Trophoblast cell (in vitro differentiated cells and primary cell): Measurements from ENCODE around the gene SEC14L3.

Experiments
- DNase-seq, 2 donors: peaks; one replicate each; pipeline ENCODE4 v3.0.0-alpha.2; 2016
- H2AFZ ChIP-seq: 2 replicates; pipeline ENCODE4 v1.6.1; 2013; ENCODE audit warnings: low read length, moderate library complexity, mild to moderate bottlenecking; ENCODE audit not compliant: insufficient read depth, poor library complexity
- H2AK5ac ChIP-seq: 2 replicates; pipeline ENCODE4 v1.6.1; 2013; ENCODE audit warnings: mild to moderate bottlenecking, low read length
- H2BK120ac ChIP-seq: 2 replicates; pipeline ENCODE4 v1.6.1; 2013; ENCODE audit warnings: low read length, mild to moderate bottlenecking, moderate library complexity; ENCODE audit not compliant: insufficient read depth, poor library complexity
- H2BK12ac ChIP-seq: 2 replicates; pipeline ENCODE4 v1.6.1; 2013; ENCODE audit warnings: mild to moderate bottlenecking, low read length, moderate library complexity
- H2BK5ac ChIP-seq: 2 replicates; pipeline ENCODE4 v1.6.1; 2013; ENCODE audit warnings: low read length, low read depth, moderate library complexity, mild to moderate bottlenecking; ENCODE audit not compliant: poor library complexity
- H3K14ac ChIP-seq: 2 replicates; pipeline ENCODE4 v1.6.1; 2013; ENCODE audit warnings: mild to moderate bottlenecking, low read length
- H3K18ac ChIP-seq: 2 replicates; pipeline ENCODE4 v1.6.1; 2013; ENCODE audit warnings: mild to moderate bottlenecking, low read length
- H3K23ac ChIP-seq: 2 replicates; pipeline ENCODE4 v1.6.1; 2013; ENCODE audit warnings: low read length
- H3K27ac ChIP-seq: 2 replicates; pipeline ENCODE4 v1.5.1; 2013; ENCODE audit warnings: low read depth, mild to moderate bottlenecking, inconsistent platforms, low read length, moderate library complexity
- H3K27me3 ChIP-seq: 2 replicates; pipeline ENCODE4 v1.6.1; 2013; ENCODE audit warnings: inconsistent platforms, mild to moderate bottlenecking, low read length, moderate library complexity; ENCODE audit not compliant: insufficient read depth
- H3K36me3 ChIP-seq, 2 experiments: 1 replicate in 1 of 2; 2 replicates in 1 of 2; pipeline ENCODE4 v1.6.1; 2013; ENCODE audit warnings: low read length in 2 of 2, mild to moderate bottlenecking in 2 of 2, moderate library complexity in 1 of 2; ENCODE audit not compliant: insufficient read depth in 2 of 2, control insufficient read depth in 1 of 2
- H3K4ac ChIP-seq: 2 replicates; pipeline ENCODE4 v1.6.1; 2013; ENCODE audit warnings: low read depth, mild to moderate bottlenecking, low read length, moderate library complexity
- H3K4me1 ChIP-seq, 2 experiments: 1 replicate in 1 of 2; 2 replicates in 1 of 2; pipeline ENCODE4 v1.6.1; 2013; ENCODE audit warnings: low read length in 2 of 2, mild to moderate bottlenecking in 2 of 2, moderate library complexity in 1 of 2; ENCODE audit not compliant: insufficient read depth in 2 of 2, control insufficient read depth in 1 of 2
- H3K4me2 ChIP-seq: 2 replicates; pipeline ENCODE4 v1.6.1; 2013; ENCODE audit warnings: inconsistent platforms, mild to moderate bottlenecking, low read length, moderate library complexity
- H3K4me3 ChIP-seq: 2 replicates; pipeline ENCODE4 v1.5.1; 2013; ENCODE audit warnings: mild to moderate bottlenecking, low read depth, low read length, inconsistent platforms
- H3K79me1 ChIP-seq: one replicate; pipeline ENCODE4 v1.6.1; 2013; ENCODE audit warnings: low read length
- H3K79me2 ChIP-seq: 2 replicates; pipeline ENCODE4 v1.6.1; 2013; ENCODE audit warnings: low read length, mild to moderate bottlenecking; ENCODE audit not compliant: control insufficient read depth, insufficient read depth, poor library complexity
- H3K9ac ChIP-seq: 2 replicates; pipeline ENCODE4 v1.6.1; 2013; ENCODE audit warnings: mild to moderate bottlenecking, low read length
- H3K9me3 ChIP-seq: 2 replicates; pipeline ENCODE4 v1.6.1; 2013; ENCODE audit warnings: low read depth, mild to moderate bottlenecking, control low read depth, inconsistent platforms, low read length; ENCODE audit not compliant: insufficient read depth
- H4K12ac ChIP-seq: 2 replicates; pipeline ENCODE4 v1.6.1; 2013; ENCODE audit warnings: low read depth, mild to moderate bottlenecking, low read length, moderate library complexity
- H4K8ac ChIP-seq: 2 replicates; pipeline ENCODE4 v1.6.1; 2013; ENCODE audit warnings: low read depth, mild to moderate bottlenecking, low read length, moderate library complexity
- H4K91ac ChIP-seq: one replicate; pipeline ENCODE4 v1.6.1; 2013; ENCODE audit warnings: low read depth, mild to moderate bottlenecking, low read length, moderate library complexity
- WGBS: extraction: QIAGEN DNeasy Blood & Tissue Kit; methylation state at CpG from one replicate; pipeline ENCODE4 v1.1.7; 2013; ENCODE audit warnings: missing lambda C conversion rate; ENCODE audit not compliant: insufficient read length, insufficient coverage; ENCODE audit errors: extremely low coverage; 5-methylcytosine and 5-hydroxymethylcytosine counted together

Gene SEC14L3

DNA sequence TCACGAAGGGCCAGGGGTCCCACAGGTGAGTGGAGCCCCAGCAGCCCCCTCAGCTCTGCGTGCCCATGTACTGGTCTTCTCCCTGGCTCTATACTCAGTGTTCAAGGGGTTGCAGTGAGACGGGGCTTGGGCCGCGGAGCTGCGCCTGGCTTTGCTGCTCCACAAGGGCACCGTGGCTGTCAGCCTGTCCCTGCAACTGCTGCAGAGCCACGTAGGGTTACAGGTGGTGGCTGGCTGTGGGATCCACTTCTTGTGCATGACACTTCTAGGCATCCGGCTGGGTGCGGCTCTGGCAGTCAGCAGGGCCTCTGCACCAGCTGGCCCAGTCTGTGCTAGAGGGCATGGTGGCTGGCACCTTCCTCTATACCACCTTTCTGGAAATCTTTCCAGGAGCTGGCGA is 32.0 kb downstream of the SEC14L3 start:
- Histone ChIP-seq H4K91ac (no peak overlapping the region), H4K8ac (no peak overlapping the region), H2BK12ac (no peak overlapping the region), H2BK120ac (no peak overlapping the region), H3K4me2 (no peak overlapping the region), H3K4ac (no peak overlapping the region), H3K14ac (no peak overlapping the region), H2BK5ac (no peak overlapping the region), H3K23ac (no peak overlapping the region), H3K79me2 (no peaks in the 10 kb centered on the region), H3K36me3 (no peaks in the 10 kb centered on the region), H3K27ac (no peak overlapping the region), H3K79me1 (no peaks in the 10 kb centered on the region), H3K4me1 (peaks cover 0 to under 1% of the 10 kb centered on the region in 2 experiments), H3K4me3 (peak overlapping the region; percentile 1), H2AFZ (no peak overlapping the region), H4K12ac (no peak overlapping the region), H3K9me3 (peaks cover 7% of the 10 kb centered on the region), H3K27me3 (no peaks in the 10 kb centered on the region), H2AK5ac (no peak overlapping the region), H3K18ac (no peak overlapping the region), H3K9ac (no peak overlapping the region)
- DNase-seq, result no peak
- no CpG with 5 or more reads among the region's 11 CpGs for WGBS

DNA sequence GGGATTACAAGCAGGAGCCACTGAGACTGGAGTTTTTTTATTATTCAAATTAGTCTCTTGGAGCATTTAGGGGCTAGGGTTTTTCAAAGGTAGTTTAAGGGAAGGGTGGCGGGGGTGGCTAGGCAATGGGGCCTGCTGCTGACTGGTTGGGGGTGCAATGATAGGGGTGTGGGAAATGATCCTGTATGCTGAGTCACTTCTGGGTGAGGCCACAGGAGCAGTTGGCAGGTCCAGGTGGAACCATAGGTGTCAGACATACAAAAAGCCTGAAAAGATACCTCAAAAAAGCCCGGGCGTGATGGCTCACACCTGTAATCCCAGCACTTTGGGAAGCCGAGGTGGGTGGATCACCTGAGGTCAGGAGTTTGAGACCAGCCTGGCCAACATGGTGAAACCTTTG is 32.6 kb downstream of the SEC14L3 start:
- no peak overlapping the region for H3K14ac ChIP-seq
- no peak overlapping the region for H3K4me2 ChIP-seq
- H4K91ac ChIP-seq, result no peak overlapping the region
- no peak overlapping the region for H2BK5ac ChIP-seq
- H3K27ac ChIP-seq, result no peak overlapping the region
- H3K4me1 ChIP-seq, result no peaks in the 10 kb centered on the region
- no peaks in the 10 kb centered on the region for H3K79me1 ChIP-seq
- no peak overlapping the region for H3K9ac ChIP-seq
- no peak overlapping the region for H2AK5ac ChIP-seq
- H2BK120ac ChIP-seq, result no peak overlapping the region
- H3K18ac ChIP-seq, result no peak overlapping the region
- no peak overlapping the region for H2BK12ac ChIP-seq
- no peak overlapping the region for H4K8ac ChIP-seq
- no peaks in the 10 kb centered on the region for H3K36me3 ChIP-seq
- H3K23ac ChIP-seq, result no peak overlapping the region
- no peak overlapping the region for H2AFZ ChIP-seq
- H3K79me2 ChIP-seq, result no peaks in the 10 kb centered on the region
- H4K12ac ChIP-seq, result no peak overlapping the region
- WGBS, result no CpG with 5 or more reads among the region's 4 CpGs
- peaks cover 7% of the 10 kb centered on the region for H3K9me3 ChIP-seq
- no peak overlapping the region for H3K4ac ChIP-seq
- no peaks in the 10 kb centered on the region for H3K27me3 ChIP-seq
- no peak overlapping the region for H3K4me3 ChIP-seq
- no peak for DNase-seq

DNA sequence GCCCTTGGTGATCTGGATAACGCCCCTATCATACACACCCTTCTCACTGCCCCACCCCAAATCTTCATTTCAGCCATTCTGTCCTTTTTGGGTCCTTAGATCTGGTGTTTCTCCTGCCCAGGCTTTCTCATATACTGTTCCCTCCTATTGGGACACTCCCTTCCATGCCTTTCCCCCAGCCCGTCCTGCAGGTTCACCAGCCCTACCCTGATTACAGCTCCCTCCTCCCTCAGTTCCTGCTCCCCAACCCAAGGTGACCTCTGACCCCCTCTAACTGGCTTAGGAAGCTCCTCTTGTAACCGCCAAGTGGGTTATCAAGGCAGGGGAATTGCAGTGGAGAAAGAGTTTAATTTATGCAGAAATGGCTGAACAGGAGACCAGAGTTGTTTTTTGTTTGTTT is 33.3 kb downstream of the SEC14L3 start:
- no peak overlapping the region for H2BK5ac ChIP-seq
- H3K4me1 ChIP-seq, result no peaks in the 10 kb centered on the region
- peaks cover 5% of the 10 kb centered on the region for H3K9me3 ChIP-seq
- H3K9ac ChIP-seq, result no peak overlapping the region
- no peaks in the 10 kb centered on the region for H3K79me1 ChIP-seq
- DNase-seq, result no peak
- H2AFZ ChIP-seq, result no peak overlapping the region
- no peak overlapping the region for H3K23ac ChIP-seq
- H3K79me2 ChIP-seq, result no peaks in the 10 kb centered on the region
- H3K36me3 ChIP-seq, result no peaks in the 10 kb centered on the region
- no peak overlapping the region for H3K27ac ChIP-seq
- no peak overlapping the region for H3K4me2 ChIP-seq
- H4K8ac ChIP-seq, result no peak overlapping the region
- no peaks in the 10 kb centered on the region for H3K27me3 ChIP-seq
- no peak overlapping the region for H2BK12ac ChIP-seq
- no CpG with 5 or more reads among the region's 3 CpGs for WGBS
- H3K4ac ChIP-seq, result no peak overlapping the region
- no peak overlapping the region for H2AK5ac ChIP-seq
- no peak overlapping the region for H4K12ac ChIP-seq
- H4K91ac ChIP-seq, result no peak overlapping the region
- no peak overlapping the region for H3K18ac ChIP-seq
- no peak overlapping the region for H2BK120ac ChIP-seq
- no peak overlapping the region for H3K4me3 ChIP-seq
- H3K14ac ChIP-seq, result no peak overlapping the region

DNA sequence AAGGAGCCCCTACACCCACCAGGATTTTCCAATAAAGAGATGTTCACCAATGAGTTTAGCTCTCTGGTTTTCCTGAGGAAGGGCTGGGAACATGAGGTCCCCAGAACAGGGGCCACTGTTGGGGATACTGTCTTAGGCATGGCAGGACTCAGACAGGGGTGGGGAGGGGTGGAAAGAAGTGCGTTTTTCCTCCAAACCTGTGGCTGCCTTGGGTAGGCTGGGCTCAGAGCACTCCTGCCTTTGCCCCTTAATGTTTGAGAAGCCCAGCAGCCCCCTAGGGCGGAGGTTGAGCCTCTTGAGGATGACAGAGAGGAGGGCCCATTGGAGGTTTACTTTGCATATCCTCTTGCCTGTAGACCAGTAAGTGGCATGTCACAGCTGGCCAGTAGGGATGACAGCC is 35.6 kb downstream of the SEC14L3 start:
- no peak overlapping the region for H3K9ac ChIP-seq
- no peak overlapping the region for H2BK5ac ChIP-seq
- peaks cover 7 to 14% of the 10 kb centered on the region in 2 experiments for H3K4me1 ChIP-seq
- H3K14ac ChIP-seq, result no peak overlapping the region
- H3K23ac ChIP-seq, result no peak overlapping the region
- no peak overlapping the region for H4K8ac ChIP-seq
- no peak overlapping the region for H3K18ac ChIP-seq
- H4K12ac ChIP-seq, result no peak overlapping the region
- no peak for DNase-seq
- H2BK12ac ChIP-seq, result no peak overlapping the region
- H3K79me2 ChIP-seq, result no peaks in the 10 kb centered on the region
- H3K27ac ChIP-seq, result no peak overlapping the region
- H3K79me1 ChIP-seq, result no peaks in the 10 kb centered on the region
- H3K9me3 ChIP-seq, result peaks cover 5% of the 10 kb centered on the region
- no peak overlapping the region for H2AFZ ChIP-seq
- no peak overlapping the region for H3K4me2 ChIP-seq
- H4K91ac ChIP-seq, result no peak overlapping the region
- H3K4ac ChIP-seq, result no peak overlapping the region
- no peak overlapping the region for H2BK120ac ChIP-seq
- no peak overlapping the region for H3K4me3 ChIP-seq
- H3K27me3 ChIP-seq, result no peaks in the 10 kb centered on the region
- no CpG with 5 or more reads among the region's 2 CpGs for WGBS
- H2AK5ac ChIP-seq, result no peak overlapping the region
- H3K36me3 ChIP-seq, result no peaks in the 10 kb centered on the region
